ENCODE results near the gene CSTPP1.
"Not testable (repeated sequence)": the region's sequence is repeated elsewhere in the genome, so short reads cannot be mapped to it uniquely, and the experiment has no call there.

Gene CSTPP1

GRCh38 chr11:47189100-47189834 is 252.7 kb downstream of the CSTPP1 start:
- 0 out of 2 replicates have a peak, but pooled peaks cover 5% of the 10 kb centered on the region for H3F3A ChIP-seq (ENCODE audit: insufficient read depth)
- H3K27me3 ChIP-seq (ENCODE audit: low read length): no peaks in the 10 kb centered on the region
- H3K27ac ChIP-seq (ENCODE audit: low read depth, low read length): no peak overlapping the region
- no peak overlapping the region for H3K4me3 ChIP-seq (ENCODE audit: insufficient read depth, low read length, poor library complexity, severe bottlenecking)
- no peaks in the 10 kb centered on the region for H3K9me2 ChIP-seq (replicated peaks; ENCODE audit: insufficient read depth, low read length)
- no peak overlapping the region for H3K4me2 ChIP-seq (ENCODE audit: low read depth, low read length, poor library complexity, severe bottlenecking)
- TF ChIP-seq CTCF (IDR thresholded peaks at IDR 0.05; ENCODE audit: insufficient read depth, low read length, poor library complexity, severe bottlenecking) (no peak), EZH2phosphoT487 (conservative IDR thresholded peaks at IDR 0.05; ENCODE audit: low read length) (no peak)
- H3K9ac ChIP-seq (ENCODE audit: low read length): no peak overlapping the region
- no peaks in the 10 kb centered on the region for H4K20me1 ChIP-seq (ENCODE audit: low read depth, low read length)
- no peaks in the 10 kb centered on the region for H3K36me3 ChIP-seq (ENCODE audit: low read length)
- H3K9me3 ChIP-seq (ENCODE audit: insufficient read depth, low read length): no peaks in the 10 kb centered on the region
- no peak overlapping the region for H2AFZ ChIP-seq (ENCODE audit: low read depth, low read length, severe bottlenecking)
- no peaks in the 10 kb centered on the region for H3K79me2 ChIP-seq (ENCODE audit: insufficient read depth, low read length)

- H3K27me3 ChIP-seq (ENCODE audit: low read length); H2AFZ ChIP-seq (ENCODE audit: low read depth, low read length, severe bottlenecking); H3K4me2 ChIP-seq (ENCODE audit: low read depth, low read length, poor library complexity, severe bottlenecking); H3K9me2 ChIP-seq (replicated peaks; ENCODE audit: insufficient read depth, low read length); H3K79me2 ChIP-seq (ENCODE audit: insufficient read depth, low read length); H4K20me1 ChIP-seq (ENCODE audit: low read depth, low read length); H3K9me3 ChIP-seq (ENCODE audit: insufficient read depth, low read length); H3K27ac ChIP-seq (ENCODE audit: low read depth, low read length); H3K36me3 ChIP-seq (ENCODE audit: low read length); H3F3A ChIP-seq (ENCODE audit: insufficient read depth); H3K4me3 ChIP-seq (ENCODE audit: insufficient read depth, low read length, poor library complexity, severe bottlenecking); H3K9ac ChIP-seq (ENCODE audit: low read length): not testable (repeated sequence)
Measured at GRCh38 chr11:47191137-47191536, 254.6 kb downstream of the CSTPP1 start.

- Histone ChIP-seq H3F3A (ENCODE audit: insufficient read depth) (0 out of 2 replicates have a peak, but pooled peaks cover 5% of the 10 kb centered on the region), H4K20me1 (ENCODE audit: low read depth, low read length) (no peaks in the 10 kb centered on the region), H2AFZ (ENCODE audit: low read depth, low read length, severe bottlenecking) (no peak overlapping the region), H3K9me2 (replicated peaks; ENCODE audit: insufficient read depth, low read length) (no peaks in the 10 kb centered on the region), H3K4me2 (ENCODE audit: low read depth, low read length, poor library complexity, severe bottlenecking) (no peak overlapping the region), H3K36me3 (ENCODE audit: low read length) (no peaks in the 10 kb centered on the region), H3K9ac (ENCODE audit: low read length) (no peak overlapping the region), H3K27ac (ENCODE audit: low read depth, low read length) (no peak overlapping the region), H3K4me3 (ENCODE audit: insufficient read depth, low read length, poor library complexity, severe bottlenecking) (no peak overlapping the region), H3K79me2 (ENCODE audit: insufficient read depth, low read length) (no peaks in the 10 kb centered on the region), H3K27me3 (ENCODE audit: low read length) (no peaks in the 10 kb centered on the region), H3K9me3 (ENCODE audit: insufficient read depth, low read length) (no peaks in the 10 kb centered on the region)
- TF ChIP-seq EZH2phosphoT487 (conservative IDR thresholded peaks at IDR 0.05; ENCODE audit: low read length) (no peak), CTCF (IDR thresholded peaks at IDR 0.05; ENCODE audit: insufficient read depth, low read length, poor library complexity, severe bottlenecking) (no peak)
Measured at GRCh38 chr11:47192111-47192510, 255.6 kb downstream of the CSTPP1 start.

GRCh38 chr11:47198161-47198560 is 261.6 kb downstream of the CSTPP1 start:
- not testable (repeated sequence) for H3K36me3 ChIP-seq (ENCODE audit: low read length); H2AFZ ChIP-seq (ENCODE audit: low read depth, low read length, severe bottlenecking); H3K9me2 ChIP-seq (replicated peaks; ENCODE audit: insufficient read depth, low read length); H3K79me2 ChIP-seq (ENCODE audit: insufficient read depth, low read length); H3K4me3 ChIP-seq (ENCODE audit: insufficient read depth, low read length, poor library complexity, severe bottlenecking); H3K27me3 ChIP-seq (ENCODE audit: low read length); H3K9me3 ChIP-seq (ENCODE audit: insufficient read depth, low read length); H3K27ac ChIP-seq (ENCODE audit: low read depth, low read length); H3K4me2 ChIP-seq (ENCODE audit: low read depth, low read length, poor library complexity, severe bottlenecking); H3K9ac ChIP-seq (ENCODE audit: low read length); H4K20me1 ChIP-seq (ENCODE audit: low read depth, low read length); H3F3A ChIP-seq (ENCODE audit: insufficient read depth)
